IMR-90 (cell line): ENCODE measurements around the gene CLPTM1. TPM values are rescaled to one million over a fixed set of nuclear protein-coding genes. Genes with fewer than 3 reads are reported as not detected.

Source experiments
- ATAC-seq: fragments of 200-7000 bp; cut with Tn5 transposase; 2 replicates; pipeline ENCODE4 v1.9.1; 2020; ENCODE audit warnings: low read depth, mild to moderate bottlenecking, moderate library complexity
- BruUV-seq: library from RNA; stranded (reverse); fragments of 400-500 nt; replicated peaks from 2 replicates; lab custom pipeline; 2021; lab: Mats Ljungman, UMichigan
- CTCF ChIA-PET: fragments of 300-600 bp; formaldehyde crosslinking; extraction: SDS; loops from one replicate; lab custom pipeline; 2021; ENCODE audit warnings: antibody characterized with exemption; lab: Yijun Ruan, JAX
- POLR2A ChIA-PET: fragments of 300-600 bp; sonication (Branson Sonifier 250); formaldehyde crosslinking; loops from one replicate; lab custom pipeline; 2022; ENCODE audit warnings: antibody characterized with exemption; ENCODE audit not compliant: unreplicated experiment; lab: Charles Lee
- DNase-seq: peaks from one replicate; pipeline ENCODE4 v3.0.0; 2013
- H2AFZ ChIP-seq: replicated peaks from 2 replicates; pipeline ENCODE3; 2013; ENCODE audit warnings: low read length, mild to moderate bottlenecking; ENCODE audit not compliant: poor library complexity
- H2AK5ac ChIP-seq: 2 replicates; pipeline ENCODE4 v1.6.1; 2013; ENCODE audit warnings: low read depth, low read length, inconsistent platforms
- H2AK9ac ChIP-seq: replicated peaks from 2 replicates; pipeline ENCODE3; 2013; ENCODE audit warnings: mild to moderate bottlenecking, low read depth, low read length, moderate library complexity; ENCODE audit not compliant: poor library complexity
- H2BK120ac ChIP-seq: 2 replicates; pipeline ENCODE4 v1.6.1; 2013; ENCODE audit warnings: low read depth, low read length, inconsistent platforms
- H2BK15ac ChIP-seq: 3 replicates; pipeline ENCODE4 v1.6.1; 2013; ENCODE audit warnings: low read depth, low read length, inconsistent platforms
- H2BK20ac ChIP-seq: 2 replicates; pipeline ENCODE4 v1.6.1; 2013; ENCODE audit warnings: low read depth, mild to moderate bottlenecking, inconsistent platforms, low read length, moderate library complexity
- H2BK5ac ChIP-seq: 2 replicates; pipeline ENCODE4 v1.6.1; 2013; ENCODE audit warnings: mild to moderate bottlenecking, low read depth, low read length, inconsistent platforms; ENCODE audit not compliant: poor library complexity, severe bottlenecking
- H3K14ac ChIP-seq: replicated peaks from 2 replicates; pipeline ENCODE4 v1.6.1; 2013; ENCODE audit warnings: low read depth, low read length, inconsistent platforms
- H3K18ac ChIP-seq: 2 replicates; pipeline ENCODE4 v1.6.1; 2013; ENCODE audit warnings: low read depth, low read length, control low read depth
- H3K23ac ChIP-seq: 2 replicates; pipeline ENCODE4 v1.6.1; 2013; ENCODE audit warnings: low read depth, low read length, inconsistent platforms
- H3K27ac ChIP-seq: 2 replicates; pipeline ENCODE4 v1.5.1; 2013; ENCODE audit warnings: mild to moderate bottlenecking, control low read depth, low read length; ENCODE audit not compliant: insufficient read depth
- H3K27me3 ChIP-seq: 2 replicates; pipeline ENCODE4 v1.6.1; 2013; ENCODE audit warnings: low read length; ENCODE audit not compliant: control insufficient read depth, insufficient read depth
- H3K36me3 ChIP-seq: 2 replicates; pipeline ENCODE4 v1.6.1; 2013; ENCODE audit warnings: low read length, mixed read lengths; ENCODE audit not compliant: control insufficient read depth, insufficient read depth
- H3K4ac ChIP-seq: 2 replicates; pipeline ENCODE4 v1.6.1; 2013; ENCODE audit warnings: low read depth, low read length, inconsistent platforms
- H3K4me1 ChIP-seq: 2 replicates; pipeline ENCODE4 v1.6.1; 2013; ENCODE audit warnings: low read length, mixed read lengths; ENCODE audit not compliant: control insufficient read depth, insufficient read depth
- H3K4me2 ChIP-seq: 2 replicates; pipeline ENCODE4 v1.6.1; 2013; ENCODE audit warnings: low read depth, mild to moderate bottlenecking, control low read depth, low read length, moderate library complexity
- H3K4me3 ChIP-seq: 2 replicates; pipeline ENCODE4 v1.5.1; 2013; ENCODE audit warnings: low read depth, mild to moderate bottlenecking, control low read depth, low read length, moderate library complexity; ENCODE audit not compliant: insufficient read depth
- H3K56ac ChIP-seq: 2 replicates; pipeline ENCODE4 v1.6.1; 2013; ENCODE audit warnings: low read length, inconsistent platforms; ENCODE audit not compliant: insufficient read depth; ENCODE audit errors: extremely low read depth
- H3K79me1 ChIP-seq, 2 experiments: 2 replicates each; pipeline ENCODE4 v1.6.1; 2013; ENCODE audit warnings: low read length in 2 of 2, inconsistent platforms in 1 of 2, low read depth in 1 of 2
- H3K9ac ChIP-seq: 2 replicates; pipeline ENCODE4 v1.6.1; 2013; ENCODE audit warnings: low read depth, low read length, control low read depth
- H3K9me1 ChIP-seq: 2 replicates; pipeline ENCODE4 v1.6.1; 2013; ENCODE audit warnings: low read length, inconsistent platforms; ENCODE audit not compliant: insufficient read depth
- H3K9me3 ChIP-seq: 2 replicates; pipeline ENCODE4 v1.6.1; 2013; ENCODE audit warnings: low read length; ENCODE audit not compliant: control insufficient read depth, insufficient read depth
- H4K20me1 ChIP-seq: 2 replicates; pipeline ENCODE4 v1.6.1; 2013; ENCODE audit warnings: low read length, inconsistent platforms; ENCODE audit not compliant: insufficient read depth
- H4K5ac ChIP-seq: 2 replicates; pipeline ENCODE4 v1.6.1; 2013; ENCODE audit warnings: mild to moderate bottlenecking, low read depth, low read length, control low read depth
- H4K8ac ChIP-seq, 2 experiments: 2 replicates each; pipeline ENCODE4 v1.6.1; 2013; ENCODE audit warnings: low read depth in 2 of 2, low read length in 2 of 2, control low read depth in 1 of 2, inconsistent platforms in 1 of 2
- H4K91ac ChIP-seq: 2 replicates; pipeline ENCODE4 v1.6.1; 2013; ENCODE audit warnings: low read depth, low read length, inconsistent platforms; ENCODE audit not compliant: insufficient read depth
- MAZ ChIP-seq: IDR thresholded peaks from 2 replicates; pipeline ENCODE4 v1.6.1; 2012; ENCODE audit warnings: low read depth, mild to moderate bottlenecking, low read length, improper control_type of control experiment, moderate library complexity, borderline replicate concordance
- NFE2L2 ChIP-seq: fragments of 150-350 bp; IDR thresholded peaks from 2 replicates; pipeline ENCODE4 v1.6.1; 2016; ENCODE audit warnings: low read depth, mild to moderate bottlenecking, low read length
- RCOR1 ChIP-seq: IDR thresholded peaks from 2 replicates; pipeline ENCODE4 v1.6.1; 2012; ENCODE audit warnings: mild to moderate bottlenecking, low read length, improper control_type of control experiment; ENCODE audit not compliant: insufficient replicate concordance
- SMC3 ChIP-seq: fragments of 150-350 bp; IDR thresholded peaks from 2 replicates; pipeline ENCODE4 v1.6.1; 2016; ENCODE audit warnings: low read depth, mild to moderate bottlenecking, antibody characterized with exemption, low read length, moderate library complexity
- WGBS, 2 experiments: methylation state at CpG; one replicate each; pipeline versions ENCODE4 v1.1.5 to v1.1.7; 2013; ENCODE audit warnings: missing lambda C conversion rate in 2 of 2; ENCODE audit not compliant: insufficient read length in 1 of 2; ENCODE audit errors: extremely low coverage in 2 of 2; 5-methylcytosine and 5-hydroxymethylcytosine counted together
- dilution Hi-C: fragments of 300-500 bp; cut with HindIII; formaldehyde crosslinking; loops from one replicate; pipeline ENCODE4 v1.14.3; 2018; ENCODE audit warnings: low sequenced_read_pairs; ENCODE audit not compliant: unreplicated experiment
- in situ Hi-C: fragments of 300-500 bp; cut with MboI; formaldehyde crosslinking; loops from 3 replicates; pipeline ENCODE4 v1.14.3; 2019; ENCODE audit warnings: low sequenced_read_pairs, inconsistent platforms, mixed read lengths
- intact Hi-C: fragments of 100-400 bp; cut with micrococcal nuclease; formaldehyde crosslinking; loops from 2 replicates; pipeline ENCODE4 v1.10.0; 2022
- polyA plus RNA-seq, 3 experiments: library from polyadenylated mRNA; depleted of rRNA; stranded (reverse); fragments of >200 nt; gene quantifications; 2 replicates each; pipeline ENCODE4 v1.2.3, GENCODE V29; 2012; ENCODE audit warnings: low replicate concordance in 1 of 3
- total RNA-seq: library from RNA; depleted of rRNA; stranded (reverse); fragments of >200 nt; gene quantifications from 2 replicates; pipeline ENCODE4 v1.2.3, GENCODE V29; 2012

CLPTM1 gene
- total and polyA plus RNA-seq, 2 of the 4 experiments (the other 2 are of a cell fraction): 23.8 to 88.8 TPM

DNA sequence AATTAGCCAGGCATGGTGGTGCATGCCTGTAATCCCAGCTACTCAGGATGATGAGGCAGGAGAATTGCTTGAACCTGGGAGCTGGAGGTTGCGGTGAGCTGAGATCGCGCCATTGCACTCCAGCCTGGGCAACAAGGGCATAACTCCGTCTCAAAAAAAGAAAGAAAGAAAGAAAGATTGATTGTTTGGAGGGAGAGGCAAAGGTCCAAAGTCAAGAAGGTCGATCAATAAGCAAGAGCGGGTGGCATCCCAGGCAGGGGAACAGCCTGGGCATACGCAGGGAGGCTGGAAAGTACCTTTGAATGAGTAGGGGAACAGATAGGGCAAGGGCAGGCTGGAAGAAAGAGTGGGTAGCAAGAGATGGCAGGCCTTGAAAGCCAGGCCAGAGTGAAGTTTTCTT, 25.1 kb upstream of the CLPTM1 start:
- 80% methylated on average over 5 of the region's 7 CpGs; no CpG with 5 or more reads in 1 of the 2 experiments for WGBS, 2 experiments
- no peak overlapping the region for H2BK20ac ChIP-seq
- no peak overlapping the region for H3K4ac ChIP-seq
- H2AK9ac ChIP-seq: no peak overlapping the region
- no peak overlapping the region for H3K4me2 ChIP-seq
- H3K18ac ChIP-seq: no peak overlapping the region
- no peak overlapping the region for H3K14ac ChIP-seq
- no peak overlapping the region for H2BK5ac ChIP-seq
- no peaks in the 10 kb centered on the region for H3K9me1 ChIP-seq
- no peaks in the 10 kb centered on the region for H3K9me3 ChIP-seq
- no peak overlapping the region for H4K91ac ChIP-seq
- H4K8ac ChIP-seq: no peak overlapping the region
- H4K20me1 ChIP-seq: no peaks in the 10 kb centered on the region
- CTCF ChIA-PET: interaction anchor here (0.6 kb wide), 1 partner anchor 270 kb away, joined by 4 read pairs; no protein-coding TSS in a partner anchor
- intact Hi-C loops (no loop called here), in situ Hi-C loops (no loop called here), dilution Hi-C loops (no loop called here)
- TF ChIP-seq RCOR1 (no peak), MAZ (no peak), NFE2L2 (no peak), SMC3 (no peak)
- no peak overlapping the region for H2AFZ ChIP-seq
- DNase-seq: no peak
- no peak overlapping the region for H3K4me3 ChIP-seq
- no peak overlapping the region for H3K23ac ChIP-seq
- peaks cover 5% of the 10 kb centered on the region for H3K27me3 ChIP-seq
- no peaks in the 10 kb centered on the region for H3K79me1 ChIP-seq
- H2BK120ac ChIP-seq: no peak overlapping the region
- no peak overlapping the region for H4K5ac ChIP-seq
- H2AK5ac ChIP-seq: no peak overlapping the region
- H3K36me3 ChIP-seq: no peaks in the 10 kb centered on the region
- no peak for ATAC-seq
- no peak overlapping the region for H2BK15ac ChIP-seq
- no peak overlapping the region for H3K9ac ChIP-seq
- no peak overlapping the region for H3K56ac ChIP-seq
- H3K4me1 ChIP-seq: peaks cover 12% of the 10 kb centered on the region
- no peak overlapping the region for H3K27ac ChIP-seq
- POLR2A ChIA-PET: no interaction called here
- no TSS peak for BruUV-seq
